GM13977 (cell line): ENCODE results near the gene LYPD6.

Experiments
- DNase-seq: peaks from one replicate; pipeline ENCODE4 v3.0.0; 2012; ENCODE audit warnings: low spot score
- in situ Hi-C: fragments of 300-500 bp; cut with MboI; formaldehyde crosslinking; loops from one replicate; pipeline ENCODE4 v1.12.0; 2022; ENCODE audit warnings: low sequenced_read_pairs, low pct_unique_long_range_greater_than_20kb, mixed read lengths, inconsistent platforms; ENCODE audit not compliant: unreplicated experiment
- TF ChIP-seq, protein P1 (sequence below): IDR thresholded peaks from 2 replicates; pipeline ENCODE4 v1.5.1; 2012; ENCODE audit warnings: mild to moderate bottlenecking, control low read depth; ENCODE audit not compliant: insufficient read depth; ENCODE audit errors: extremely low read depth, missing control alignments

The LYPD6 gene

DNA sequence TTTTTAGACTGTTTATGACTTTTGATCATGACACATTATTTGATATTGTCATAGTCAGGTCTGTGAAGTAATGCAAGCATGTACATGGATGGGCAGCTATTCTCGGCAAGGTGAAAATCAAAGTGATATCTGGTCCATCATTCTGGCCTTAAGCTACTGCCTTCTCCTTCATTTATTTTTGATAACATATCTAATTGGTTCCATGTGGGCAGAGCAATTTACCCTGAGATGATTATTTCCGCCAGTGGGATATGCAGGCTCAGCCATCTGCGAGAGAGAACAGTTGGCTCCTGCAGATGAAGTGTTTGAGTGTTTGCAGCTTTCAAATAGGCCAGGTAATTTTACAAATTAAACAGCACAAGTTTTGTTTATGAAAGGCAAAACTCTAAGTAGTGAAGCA lies 116.4 kb downstream of the LYPD6 start:
- in situ Hi-C loops = no loop called here
- no peak for DNase-seq
- TF ChIP-seq, protein P1, sequence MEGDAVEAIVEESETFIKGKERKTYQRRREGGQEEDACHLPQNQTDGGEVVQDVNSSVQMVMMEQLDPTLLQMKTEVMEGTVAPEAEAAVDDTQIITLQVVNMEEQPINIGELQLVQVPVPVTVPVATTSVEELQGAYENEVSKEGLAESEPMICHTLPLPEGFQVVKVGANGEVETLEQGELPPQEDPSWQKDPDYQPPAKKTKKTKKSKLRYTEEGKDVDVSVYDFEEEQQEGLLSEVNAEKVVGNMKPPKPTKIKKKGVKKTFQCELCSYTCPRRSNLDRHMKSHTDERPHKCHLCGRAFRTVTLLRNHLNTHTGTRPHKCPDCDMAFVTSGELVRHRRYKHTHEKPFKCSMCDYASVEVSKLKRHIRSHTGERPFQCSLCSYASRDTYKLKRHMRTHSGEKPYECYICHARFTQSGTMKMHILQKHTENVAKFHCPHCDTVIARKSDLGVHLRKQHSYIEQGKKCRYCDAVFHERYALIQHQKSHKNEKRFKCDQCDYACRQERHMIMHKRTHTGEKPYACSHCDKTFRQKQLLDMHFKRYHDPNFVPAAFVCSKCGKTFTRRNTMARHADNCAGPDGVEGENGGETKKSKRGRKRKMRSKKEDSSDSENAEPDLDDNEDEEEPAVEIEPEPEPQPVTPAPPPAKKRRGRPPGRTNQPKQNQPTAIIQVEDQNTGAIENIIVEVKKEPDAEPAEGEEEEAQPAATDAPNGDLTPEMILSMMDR = no peak

DNA sequence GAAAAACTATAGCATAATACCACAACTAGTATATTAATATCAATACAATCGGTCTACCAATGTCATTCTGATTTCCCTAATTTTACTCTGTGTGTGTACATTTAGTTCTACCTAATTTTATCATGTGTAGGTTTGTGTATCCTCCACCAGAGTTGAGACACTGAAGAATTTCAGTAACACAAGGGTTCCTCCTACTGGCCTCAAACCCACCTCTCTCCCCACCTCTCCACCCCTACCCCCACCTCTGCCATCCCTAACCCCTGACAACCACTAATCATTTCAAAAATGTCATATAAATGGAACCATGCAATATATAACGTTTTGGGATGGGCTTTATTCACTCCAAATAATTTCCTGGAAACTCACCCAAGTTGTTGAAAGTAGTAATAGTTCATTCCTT lies 117.9 kb downstream of the LYPD6 start:
- DNase-seq = no peak
- in situ Hi-C loops = no loop called here
- TF ChIP-seq, protein P1 = no peak

DNA sequence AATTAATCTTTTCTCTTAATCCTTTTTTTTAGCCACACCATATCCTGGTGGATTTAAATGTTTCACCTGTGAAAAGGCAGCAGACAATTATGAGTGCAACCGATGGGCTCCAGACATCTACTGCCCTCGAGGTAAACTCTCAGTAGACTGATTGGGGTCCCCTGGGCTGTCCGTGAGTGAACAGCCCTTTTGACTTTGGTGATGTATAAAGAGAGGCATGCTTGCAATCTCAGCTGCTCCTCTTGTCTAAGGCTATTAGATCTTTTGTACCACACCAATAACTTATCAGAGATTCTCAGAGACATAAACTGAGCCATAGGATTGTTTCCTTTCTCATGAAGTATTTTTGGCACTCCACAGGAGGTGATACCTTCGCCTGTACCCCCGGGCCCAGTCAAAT lies 118.6 kb downstream of the LYPD6 start:
- DNase-seq = no peak
- in situ Hi-C loops = no loop called here
- TF ChIP-seq, protein P1 = no peak

DNA sequence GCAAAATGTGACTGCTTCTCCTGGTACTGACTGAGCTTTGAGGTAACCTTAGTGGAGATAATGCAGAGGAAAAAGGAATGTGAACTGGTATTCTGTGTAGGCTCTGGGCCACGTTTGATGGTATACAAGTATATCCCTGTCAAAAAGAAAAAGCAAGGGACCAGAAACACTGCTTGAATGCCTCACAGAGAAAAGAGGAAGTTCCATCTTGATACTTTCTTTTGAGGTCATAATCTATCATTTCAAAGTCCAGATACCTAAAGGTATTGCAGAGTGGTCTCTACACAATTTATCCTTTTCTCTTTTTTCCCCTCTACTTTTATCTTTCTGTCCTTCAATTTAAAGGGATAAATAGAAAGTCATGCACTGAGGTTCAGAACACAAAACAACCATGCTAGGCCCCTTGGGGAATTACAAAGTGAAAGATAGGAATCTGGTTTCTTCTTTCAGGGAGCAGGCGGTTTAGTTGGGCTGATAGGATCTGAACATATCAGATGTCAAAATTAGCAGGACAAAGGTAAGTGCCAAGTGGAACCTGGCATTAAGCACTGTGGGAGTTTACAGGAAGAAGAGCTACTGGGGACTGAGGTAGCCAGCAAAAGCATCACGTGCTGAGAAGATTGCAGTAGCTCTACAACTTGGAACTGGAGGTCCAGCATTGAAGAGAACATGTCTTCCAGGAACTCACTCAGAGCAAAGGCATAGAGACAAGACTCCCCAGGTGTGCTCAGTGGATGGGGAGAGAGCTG lies 121.2 kb downstream of the LYPD6 start:
- no peak for DNase-seq
- in situ Hi-C loops = no loop called here
- TF ChIP-seq, protein P1 = no peak

DNA sequence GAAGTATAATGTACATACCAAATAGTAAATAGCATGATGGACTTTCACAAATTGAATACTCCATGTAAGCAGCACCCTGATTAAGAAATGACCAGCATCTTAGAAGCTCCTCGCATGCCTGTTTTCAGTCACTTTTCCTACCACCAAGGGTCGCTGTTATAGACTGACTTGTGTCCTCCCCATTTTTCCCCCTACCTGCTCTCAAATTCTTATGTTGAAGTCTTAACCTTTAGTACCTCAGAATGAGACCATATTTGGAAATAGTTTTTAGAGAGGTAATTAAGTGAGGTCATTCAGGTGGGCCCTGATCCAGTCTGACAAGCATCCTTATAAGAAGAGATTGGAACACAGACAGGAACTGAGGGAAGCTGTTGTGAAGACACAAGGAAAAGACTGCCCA lies 125.9 kb downstream of the LYPD6 start:
- no peak for DNase-seq
- TF ChIP-seq, protein P1 = no peak
- in situ Hi-C loops = no loop called here

DNA sequence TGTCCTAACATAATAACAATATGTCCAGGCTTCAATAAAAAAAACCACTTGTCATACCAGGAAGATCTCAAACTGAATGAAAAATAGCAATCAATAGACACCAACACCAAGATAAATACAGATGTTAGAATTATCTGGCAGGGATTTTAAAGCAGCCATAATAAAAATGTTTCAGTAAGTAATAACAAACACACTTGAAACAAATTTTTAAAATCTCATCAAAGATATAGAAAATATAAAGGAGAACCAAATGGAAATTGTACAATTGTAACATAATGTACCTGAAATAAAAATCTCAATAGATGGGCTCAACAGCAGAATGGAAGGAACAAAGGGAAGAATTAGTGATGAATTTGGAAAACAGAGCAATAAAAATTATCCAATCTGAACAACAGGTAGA lies 128.1 kb downstream of the LYPD6 start:
- no peak for DNase-seq
- TF ChIP-seq, protein P1 = no peak
- in situ Hi-C loops = no loop called here
